Measurements from ENCODE around the gene CTIF.

DNA sequence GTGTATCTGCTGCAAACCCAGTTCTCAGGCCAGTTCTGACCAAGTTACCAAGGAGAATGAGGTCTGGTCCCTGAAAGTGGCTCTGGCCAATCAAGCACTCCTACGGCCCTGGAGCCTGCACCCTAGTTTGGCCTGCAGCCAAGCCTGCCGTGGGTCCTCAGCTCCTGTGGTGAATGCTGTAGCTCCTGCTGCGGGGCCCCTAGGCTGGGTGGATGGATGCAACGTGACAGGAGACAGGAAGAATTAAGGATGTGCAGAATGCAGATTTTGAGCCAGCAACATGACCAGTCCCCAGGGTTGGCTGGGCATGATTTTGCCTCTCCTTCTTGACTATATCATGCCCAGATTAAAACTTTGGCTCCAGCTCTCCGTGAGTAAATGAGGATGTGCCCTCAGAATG, 314.8 kb downstream of the CTIF start:
- TF ChIP-seq POLR2A (IDR thresholded peaks at IDR 0.05): no peak
- TF ChIP-seq, protein P1, sequence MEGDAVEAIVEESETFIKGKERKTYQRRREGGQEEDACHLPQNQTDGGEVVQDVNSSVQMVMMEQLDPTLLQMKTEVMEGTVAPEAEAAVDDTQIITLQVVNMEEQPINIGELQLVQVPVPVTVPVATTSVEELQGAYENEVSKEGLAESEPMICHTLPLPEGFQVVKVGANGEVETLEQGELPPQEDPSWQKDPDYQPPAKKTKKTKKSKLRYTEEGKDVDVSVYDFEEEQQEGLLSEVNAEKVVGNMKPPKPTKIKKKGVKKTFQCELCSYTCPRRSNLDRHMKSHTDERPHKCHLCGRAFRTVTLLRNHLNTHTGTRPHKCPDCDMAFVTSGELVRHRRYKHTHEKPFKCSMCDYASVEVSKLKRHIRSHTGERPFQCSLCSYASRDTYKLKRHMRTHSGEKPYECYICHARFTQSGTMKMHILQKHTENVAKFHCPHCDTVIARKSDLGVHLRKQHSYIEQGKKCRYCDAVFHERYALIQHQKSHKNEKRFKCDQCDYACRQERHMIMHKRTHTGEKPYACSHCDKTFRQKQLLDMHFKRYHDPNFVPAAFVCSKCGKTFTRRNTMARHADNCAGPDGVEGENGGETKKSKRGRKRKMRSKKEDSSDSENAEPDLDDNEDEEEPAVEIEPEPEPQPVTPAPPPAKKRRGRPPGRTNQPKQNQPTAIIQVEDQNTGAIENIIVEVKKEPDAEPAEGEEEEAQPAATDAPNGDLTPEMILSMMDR (IDR thresholded peaks at IDR 0.05): no peak
